H1 (cell line): ENCODE results near the gene GOLGA1. TPM values are rescaled to one million over a fixed set of nuclear protein-coding genes. Genes with fewer than 3 reads are reported as not detected.

Experiments used
- CTCF ChIA-PET: fragments of 300-600 bp; sonication (Branson Sonifier 250); formaldehyde crosslinking; loops from one replicate; lab custom pipeline; 2021; ENCODE audit not compliant: partially characterized antibody; lab: Charles Lee
- POLR2A ChIA-PET: fragments of 300-600 bp; sonication (Branson Sonifier 250); formaldehyde crosslinking; loops from one replicate; lab custom pipeline; 2021; ENCODE audit warnings: inconsistent platforms; ENCODE audit not compliant: partially characterized antibody; lab: Charles Lee
- DNase-seq, 2 experiments: peaks; one replicate each; pipeline versions ENCODE4 v3.0.0 to v3.0.0-alpha.2; 2010 to 2022; ENCODE audit warnings: low spot score in 2 of 2, low read depth in 1 of 2, mixed read lengths in 1 of 2
- FAIRE-seq: peaks from 2 replicates; lab custom pipeline; 2011; peaks lifted over from hg19 to GRCh38; lab: Jason Lieb, UNC
- H2AFZ ChIP-seq: 2 replicates; pipeline ENCODE4 v1.8.1; 2012; ENCODE audit warnings: low read length, inconsistent platforms
- H2AK5ac ChIP-seq: 2 replicates; pipeline ENCODE4 v1.6.1; 2013; ENCODE audit warnings: low read depth, low read length
- H2BK120ac ChIP-seq: replicated peaks from 2 replicates; pipeline ENCODE3; 2013; ENCODE audit warnings: low read depth, low read length, inconsistent platforms
- H2BK12ac ChIP-seq: 2 replicates; pipeline ENCODE4 v1.6.1; 2013; ENCODE audit warnings: low read depth, low read length
- H2BK15ac ChIP-seq: 2 replicates; pipeline ENCODE4 v1.6.1; 2013; ENCODE audit warnings: low read length
- H2BK20ac ChIP-seq: 2 replicates; pipeline ENCODE4 v1.6.1; 2013; ENCODE audit warnings: low read length
- H2BK5ac ChIP-seq: 2 replicates; pipeline ENCODE4 v1.6.1; 2013; ENCODE audit warnings: low read depth, low read length
- H3K14ac ChIP-seq: 2 replicates; pipeline ENCODE4 v1.6.1; 2013; ENCODE audit warnings: inconsistent platforms; ENCODE audit not compliant: insufficient read length
- H3K18ac ChIP-seq: 2 replicates; pipeline ENCODE4 v1.6.1; 2013; ENCODE audit warnings: low read length; ENCODE audit errors: extremely low read depth
- H3K23ac ChIP-seq: 2 replicates; pipeline ENCODE4 v1.6.1; 2013; ENCODE audit warnings: inconsistent platforms; ENCODE audit not compliant: insufficient read length
- H3K23me2 ChIP-seq: 2 replicates; pipeline ENCODE4 v1.6.1; 2013; ENCODE audit warnings: low read depth, low read length
- H3K27ac ChIP-seq: 2 replicates; pipeline ENCODE4 v1.6.1; 2011; ENCODE audit warnings: low read depth, low read length, inconsistent platforms
- H3K27me3 ChIP-seq, 4 experiments: replicated peaks in 1 of 4; 1 replicate in 1 of 4; 2 replicates in 3 of 4; pipeline versions ENCODE4 v1.6.1 to v1.8.1; 2011 to 2013; ENCODE audit warnings: low read length in 3 of 4, mild to moderate bottlenecking in 3 of 4, inconsistent platforms in 2 of 4, mixed read lengths in 2 of 4, moderate library complexity in 1 of 4; ENCODE audit not compliant: control insufficient read depth in 3 of 4, insufficient read depth in 3 of 4; ENCODE audit errors: extremely low read depth in 1 of 4
- H3K36me3 ChIP-seq, 4 experiments: 2 replicates each; pipeline versions ENCODE4 v1.6.1 to v1.8.1; 2011 to 2013; ENCODE audit warnings: mild to moderate bottlenecking in 4 of 4, low read length in 3 of 4, moderate library complexity in 2 of 4, control low read depth in 1 of 4, inconsistent platforms in 1 of 4; ENCODE audit not compliant: insufficient read depth in 4 of 4, control insufficient read depth in 2 of 4
- H3K4ac ChIP-seq: replicated peaks from 2 replicates; pipeline ENCODE3; 2013; ENCODE audit warnings: low read length, low read depth, mixed read lengths, inconsistent platforms; ENCODE audit not compliant: insufficient read length
- H3K4me1 ChIP-seq, 4 experiments: replicated peaks in 1 of 4; 1 replicate in 1 of 4; 2 replicates in 3 of 4; pipeline versions ENCODE4 v1.6.1 to v1.8.1; 2011 to 2013; ENCODE audit warnings: low read length in 3 of 4, inconsistent platforms in 2 of 4, mixed read lengths in 1 of 4; ENCODE audit not compliant: insufficient read depth in 4 of 4, control insufficient read depth in 3 of 4
- H3K4me2 ChIP-seq, 2 experiments: 2 replicates each; pipeline versions ENCODE4 v1.6.1 to v1.8.1; 2011 to 2013; ENCODE audit warnings: low read depth in 2 of 2, low read length in 2 of 2, control low read depth in 1 of 2, inconsistent platforms in 1 of 2, mild to moderate bottlenecking in 1 of 2; ENCODE audit not compliant: insufficient read depth in 1 of 2
- H3K4me3 ChIP-seq, 4 experiments: fragments of 200-600, 300-600 bp in 1 of 4; sonication (generic), shearing (Covaris generic), sonication (Bioruptor Twin) in 1 of 4; 2 replicates each; pipeline versions ENCODE4 v1.5.1 to v1.8.1; 2011 to 2016; ENCODE audit warnings: low read length in 4 of 4, low read depth in 3 of 4, control low read depth in 2 of 4, inconsistent platforms in 2 of 4, mild to moderate bottlenecking in 2 of 4, mixed read lengths in 1 of 4, moderate library complexity in 1 of 4; ENCODE audit not compliant: insufficient read depth in 2 of 4; ENCODE audit errors: extremely low read depth in 1 of 4
- H3K56ac ChIP-seq: replicated peaks from 2 replicates; pipeline ENCODE3; 2013; ENCODE audit warnings: low read depth, mild to moderate bottlenecking, mixed read lengths, low read length, inconsistent platforms; ENCODE audit not compliant: insufficient read length
- H3K79me1 ChIP-seq: 2 replicates; pipeline ENCODE4 v1.6.1; 2013; ENCODE audit warnings: low read depth, low read length, control low read depth
- H3K79me2 ChIP-seq, 2 experiments: 2 replicates each; pipeline versions ENCODE4 v1.6.1 to v1.8.1; 2012 to 2013; ENCODE audit warnings: low read length in 2 of 2, mild to moderate bottlenecking in 2 of 2, inconsistent platforms in 1 of 2; ENCODE audit not compliant: insufficient read depth in 2 of 2, control insufficient read depth in 1 of 2
- H3K9ac ChIP-seq, 4 experiments: replicated peaks in 1 of 4; 1 replicate in 1 of 4; 2 replicates in 3 of 4; pipeline versions ENCODE4 v1.6.1 to v1.8.1; 2011 to 2013; ENCODE audit warnings: low read depth in 3 of 4, low read length in 3 of 4, control low read depth in 2 of 4, mild to moderate bottlenecking in 2 of 4, moderate library complexity in 2 of 4, inconsistent platforms in 1 of 4; ENCODE audit errors: extremely low read depth in 1 of 4
- H3K9me3 ChIP-seq, 2 experiments: 2 replicates each; pipeline versions ENCODE4 v1.6.1 to v1.8.1; 2012 to 2013; ENCODE audit warnings: mild to moderate bottlenecking in 2 of 2, moderate library complexity in 2 of 2, control low read depth in 1 of 2, inconsistent platforms in 1 of 2, low read depth in 1 of 2, low read length in 1 of 2, mixed read lengths in 1 of 2; ENCODE audit not compliant: insufficient read depth in 2 of 2
- H4K20me1 ChIP-seq, 2 experiments: replicated peaks in 1 of 2; 2 replicates each; pipeline versions ENCODE3 to v1.8.1; 2011 to 2013; ENCODE audit warnings: inconsistent platforms in 2 of 2, low read length in 2 of 2, mild to moderate bottlenecking in 1 of 2; ENCODE audit not compliant: insufficient read depth in 2 of 2, control insufficient read depth in 1 of 2
- H4K5ac ChIP-seq: 2 replicates; pipeline ENCODE4 v1.6.1; 2013; ENCODE audit warnings: low read length, low read depth, mixed read lengths, inconsistent platforms; ENCODE audit not compliant: insufficient read length
- H4K8ac ChIP-seq: 2 replicates; pipeline ENCODE4 v1.8.0; 2013; ENCODE audit warnings: mild to moderate bottlenecking, moderate library complexity, low read length, inconsistent platforms; ENCODE audit not compliant: insufficient read depth; ENCODE audit errors: extremely low read depth
- H4K91ac ChIP-seq: replicated peaks from 2 replicates; pipeline ENCODE3; 2013; ENCODE audit warnings: low read length, mixed read lengths, inconsistent platforms; ENCODE audit not compliant: insufficient read length
- CBX5 ChIP-seq: fragments of 300-800, 300-1000 bp; sonication (generic); IDR thresholded peaks from 2 replicates; pipeline ENCODE4 v1.7.1; 2016; ENCODE audit warnings: antibody characterized with exemption, low read length, low read depth
- CEBPB ChIP-seq: IDR thresholded peaks from 2 replicates; pipeline ENCODE4 v1.6.1; 2012; ENCODE audit warnings: low read depth, low read length
- CTBP2 ChIP-seq: IDR thresholded peaks from 2 replicates; pipeline ENCODE4 v1.7.0; 2011; ENCODE audit warnings: borderline replicate concordance, mild to moderate bottlenecking, moderate library complexity, mixed read lengths, low read length; ENCODE audit not compliant: insufficient read depth, insufficient read length
- FOSL1 ChIP-seq: IDR thresholded peaks from 2 replicates; pipeline ENCODE4 v1.6.1; 2011; ENCODE audit warnings: mild to moderate bottlenecking, low read depth, low read length, moderate library complexity; ENCODE audit not compliant: insufficient read depth
- NRF1 ChIP-seq: IDR thresholded peaks from 2 replicates; pipeline ENCODE4 v1.6.1; 2011; ENCODE audit warnings: mild to moderate bottlenecking, low read depth, low read length, improper control_type of control experiment
- POLR2A ChIP-seq, 2 experiments: IDR thresholded peaks; 1 replicate in 1 of 2; 2 replicates in 1 of 2; pipeline ENCODE4 v1.6.1; 2011; ENCODE audit warnings: low read depth in 2 of 2, low read length in 2 of 2, mild to moderate bottlenecking in 2 of 2; ENCODE audit errors: control extremely low read depth in 1 of 2
- RBBP5 ChIP-seq: IDR thresholded peaks from 2 replicates; pipeline ENCODE4 v1.7.1; 2012; ENCODE audit warnings: low read depth, mild to moderate bottlenecking, inconsistent platforms, low read length, moderate library complexity, borderline replicate concordance
- SAP30 ChIP-seq: fragments of 300-600 bp; sonication (generic); IDR thresholded peaks from 2 replicates; pipeline ENCODE4 v1.7.1; 2012; ENCODE audit warnings: low read length, moderate library complexity, mild to moderate bottlenecking, inconsistent platforms; ENCODE audit not compliant: insufficient read depth, insufficient replicate concordance
- SRF ChIP-seq: IDR thresholded peaks from 2 replicates; pipeline ENCODE4 v1.6.1; 2011; ENCODE audit warnings: mild to moderate bottlenecking, low read depth, low read length, moderate library complexity
- TEAD4 ChIP-seq: IDR thresholded peaks from 2 replicates; pipeline ENCODE4 v1.6.1; 2012; ENCODE audit warnings: low read depth, low read length, inconsistent platforms, mixed read lengths
- WGBS, 2 experiments: shearing (Covaris generic) in 1 of 2; methylation state at CpG; one replicate each; pipeline versions ENCODE4 v1.1.6 to v1.1.7; 2013 to 2015; ENCODE audit warnings: low lambda C conversion rate in 2 of 2, mixed read lengths in 2 of 2, inconsistent platforms in 1 of 2, low coverage in 1 of 2, missing lambda C conversion rate in 1 of 2; ENCODE audit not compliant: insufficient replicate concordance in 2 of 2, insufficient coverage in 1 of 2, insufficient read length in 1 of 2; ENCODE audit errors: extremely low coverage in 1 of 2, missing lambda C conversion rate in 1 of 2; 5-methylcytosine and 5-hydroxymethylcytosine counted together
- polyA plus RNA-seq, 7 experiments: library from polyadenylated mRNA; depleted of rRNA in 3 of 7; stranded (reverse) in 5 of 7; unstranded in 2 of 7; fragments of >200 nt in 5 of 7; fragments of 200-250 nt in 2 of 7; gene quantifications; 1 replicate in 5 of 7; 2 replicates in 1 of 7; 4 replicates in 1 of 7; pipeline versions ENCODE4 v1.2.1 to v1.2.3, GENCODE V29; 2011 to 2013; ENCODE audit warnings: missing spikeins in 2 of 7, mixed read lengths in 2 of 7
- total RNA-seq: library from RNA; stranded (reverse); fragmentation: NEBNext Ultra II Directional; extraction: Animal tissue kit (Norgen Biotek cat#: 25700); gene quantifications from 2 replicates; pipeline ENCODE4 v1.2.1, GENCODE V29; 2021
- TF ChIP-seq, protein P1 (sequence below): IDR thresholded peaks from 2 replicates; pipeline ENCODE4 v1.6.1; 2012; ENCODE audit warnings: inconsistent platforms

The GOLGA1 gene
- total and polyA plus RNA-seq, 2 of the 8 experiments (the other 6 are each of a cell fraction or from before 2014, with no cell fraction given): 4.8 to 6.5 TPM

GRCh38 chr9:124897570-124898460 is 43.1 kb downstream of the GOLGA1 start:
- Histone ChIP-seq H4K91ac (no peak overlapping the region), H3K27me3 (no peaks in the 10 kb centered on the region), H3K9me3 (no peaks in the 10 kb centered on the region), H2AK5ac (no peak overlapping the region), H2BK5ac (no peak overlapping the region), H2BK12ac (no peak overlapping the region), H2BK15ac (no peak overlapping the region), H4K8ac (no peak overlapping the region), H3K23ac (no peak overlapping the region), H4K20me1 (no peaks in the 10 kb centered on the region), H4K5ac (no peak overlapping the region), H2BK120ac (no peak overlapping the region), H3K36me3 (peaks cover 0 to 6% (median 0%) of the 10 kb centered on the region in 4 experiments; a peak in 3 of 8 replicates), H2AFZ (no peak overlapping the region), H3K79me2 (no peaks in the 10 kb centered on the region), H3K27ac (no peak overlapping the region), H3K18ac (no peak overlapping the region), H3K4me1 (0 out of 7 replicates have a peak, but pooled peaks cover 0 to 2% (median 0%) of the 10 kb centered on the region in 4 experiments), H3K4me3 (no peak overlapping the region), H3K9ac (no peak overlapping the region), H3K4ac (no peak overlapping the region), H2BK20ac (no peak overlapping the region), H3K14ac (no peak overlapping the region), H3K23me2 (no peaks in the 10 kb centered on the region), H3K56ac (no peak overlapping the region), H3K4me2 (no peak overlapping the region), H3K79me1 (no peaks in the 10 kb centered on the region)
- CTCF ChIA-PET: interaction anchor here (0.6 to 1.3 kb wide), 2 partner anchors 42 to 613 kb away, joined by 3 to 4 read pairs; no protein-coding TSS in a partner anchor
- POLR2A ChIA-PET: interaction anchor here (0.5 to 2.5 kb wide), 4 partner anchors 11 to 510 kb away, joined by 3 to 11 read pairs (median 3); partner anchors contain the start of genes ARPC5L and RPL35
- DNase-seq: no peak
- no peak for FAIRE-seq
- WGBS, 2 experiments: 90% methylated on average over 6 of the region's 6 CpGs; no CpG with 5 or more reads in 1 of the 2 experiments
- TF ChIP-seq SRF (no peak), CTBP2 (no peak), CEBPB (no peak), RBBP5 (no peak), NRF1 (no peak), TEAD4 (no peak), POLR2A (IDR thresholded peaks at IDR 0.05; ENCODE audit: control extremely low read depth in 1 of 2, low read depth in 2 of 2, low read length in 2 of 2) (no peak), SAP30 (no peak), FOSL1 (no peak), CBX5 (no peak)
- TF ChIP-seq, protein P1, sequence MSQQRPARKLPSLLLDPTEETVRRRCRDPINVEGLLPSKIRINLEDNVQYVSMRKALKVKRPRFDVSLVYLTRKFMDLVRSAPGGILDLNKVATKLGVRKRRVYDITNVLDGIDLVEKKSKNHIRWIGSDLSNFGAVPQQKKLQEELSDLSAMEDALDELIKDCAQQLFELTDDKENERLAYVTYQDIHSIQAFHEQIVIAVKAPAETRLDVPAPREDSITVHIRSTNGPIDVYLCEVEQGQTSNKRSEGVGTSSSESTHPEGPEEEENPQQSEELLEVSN: no peak
